SK-N-SH treated with all-trans-retinoic acid at 6 μM for 48 hours (cell line): ENCODE data around the gene OTC.

Experiments used
- ARNTL ChIP-seq: fragments of 450-650 bp; formaldehyde crosslinking; IDR thresholded peaks from 2 replicates; pipeline ENCODE4 v1.5.0; 2020; ENCODE audit warnings: low read depth, mild to moderate bottlenecking, moderate library complexity, borderline replicate concordance
- BACH2 ChIP-seq: fragments of 250-450 bp; sonication (Bioruptor Pico); IDR thresholded peaks from 2 replicates; pipeline ENCODE4 v1.9.0; 2021; ENCODE audit warnings: mild to moderate bottlenecking, borderline replicate concordance
- CREB5 ChIP-seq: fragments of 250-450 bp; sonication (Bioruptor Pico); IDR thresholded peaks from 2 replicates; pipeline ENCODE4 v1.5.1; 2020; ENCODE audit warnings: low read depth, mild to moderate bottlenecking, moderate library complexity
- ISL1 ChIP-seq: fragments of 250-450 bp; sonication (Bioruptor Pico); IDR thresholded peaks from 2 replicates; pipeline ENCODE4 v2.1.2; 2022; ENCODE audit warnings: mild to moderate bottlenecking, moderate library complexity
- PPARA ChIP-seq: fragments of 250-450 bp; sonication (Bioruptor Pico); IDR thresholded peaks from 2 replicates; pipeline ENCODE4 v1.5.0; 2020; ENCODE audit warnings: mild to moderate bottlenecking, borderline replicate concordance
- RARB ChIP-seq: fragments of 250-450 bp; sonication (Bioruptor Pico); IDR thresholded peaks from 2 replicates; pipeline ENCODE4 v1.8.0; 2021; ENCODE audit warnings: mild to moderate bottlenecking, moderate library complexity
- SNAI2 ChIP-seq: fragments of 250-450 bp; sonication (Bioruptor Pico); IDR thresholded peaks from 2 replicates; pipeline ENCODE4 v1.5.0; 2020; ENCODE audit warnings: mild to moderate bottlenecking, moderate library complexity
- ZFP3 ChIP-seq: fragments of 250-450 bp; sonication (Bioruptor Pico); IDR thresholded peaks from 2 replicates; pipeline ENCODE4 v1.5.0; 2020; ENCODE audit warnings: mild to moderate bottlenecking, moderate library complexity
- ZNF70 ChIP-seq: fragments of 450-650 bp; formaldehyde crosslinking; IDR thresholded peaks from 2 replicates; pipeline ENCODE4 v1.5.0; 2020; ENCODE audit warnings: mild to moderate bottlenecking, moderate library complexity
- TF ChIP-seq, protein P1 (sequence below): fragments of 250-450 bp; sonication (Bioruptor Pico); IDR thresholded peaks from 2 replicates; pipeline ENCODE4 v1.8.0; 2020; ENCODE audit warnings: mild to moderate bottlenecking, moderate library complexity, borderline replicate concordance

DNA sequence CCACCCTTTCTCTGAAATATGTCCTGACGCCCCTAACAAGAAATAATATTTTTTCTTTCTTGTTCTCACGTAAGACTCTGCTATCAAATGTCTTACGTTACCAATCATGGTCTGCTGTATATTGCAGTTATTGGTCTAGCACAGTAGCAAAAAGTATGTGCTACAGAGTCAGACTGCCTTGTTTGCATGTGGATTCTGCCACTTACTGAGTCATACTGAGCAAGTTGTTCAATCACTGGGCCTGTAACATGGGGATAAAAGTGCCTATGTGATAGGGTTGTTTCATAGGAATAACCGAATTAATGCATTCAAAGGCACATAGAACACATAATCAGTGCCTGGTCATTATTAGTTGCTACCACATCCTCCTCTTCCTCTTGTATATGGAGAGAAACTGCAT lies 39.2 kb upstream of the OTC start:
- TF ChIP-seq, protein P1, sequence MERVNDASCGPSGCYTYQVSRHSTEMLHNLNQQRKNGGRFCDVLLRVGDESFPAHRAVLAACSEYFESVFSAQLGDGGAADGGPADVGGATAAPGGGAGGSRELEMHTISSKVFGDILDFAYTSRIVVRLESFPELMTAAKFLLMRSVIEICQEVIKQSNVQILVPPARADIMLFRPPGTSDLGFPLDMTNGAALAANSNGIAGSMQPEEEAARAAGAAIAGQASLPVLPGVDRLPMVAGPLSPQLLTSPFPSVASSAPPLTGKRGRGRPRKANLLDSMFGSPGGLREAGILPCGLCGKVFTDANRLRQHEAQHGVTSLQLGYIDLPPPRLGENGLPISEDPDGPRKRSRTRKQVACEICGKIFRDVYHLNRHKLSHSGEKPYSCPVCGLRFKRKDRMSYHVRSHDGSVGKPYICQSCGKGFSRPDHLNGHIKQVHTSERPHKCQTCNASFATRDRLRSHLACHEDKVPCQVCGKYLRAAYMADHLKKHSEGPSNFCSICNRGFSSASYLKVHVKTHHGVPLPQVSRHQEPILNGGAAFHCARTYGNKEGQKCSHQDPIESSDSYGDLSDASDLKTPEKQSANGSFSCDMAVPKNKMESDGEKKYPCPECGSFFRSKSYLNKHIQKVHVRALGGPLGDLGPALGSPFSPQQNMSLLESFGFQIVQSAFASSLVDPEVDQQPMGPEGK = no peak
- TF ChIP-seq ZFP3 (CRISPR knock-in tag) (no peak), ARNTL (CRISPR knock-in tag) (no peak), CREB5 (CRISPR knock-in tag) (no peak), BACH2 (no peak), SNAI2 (CRISPR knock-in tag) (no peak), RARB (CRISPR knock-in tag) (no peak), ISL1 (CRISPR knock-in tag) (no peak), PPARA (CRISPR knock-in tag) (no peak), ZNF70 (CRISPR knock-in tag) (no peak)
